HG03521 (cell line): ENCODE data around the gene TPST1.

Experiments used
- ATAC-seq: cut with Tn5 transposase; IDR thresholded peaks from one replicate; pipeline ENCODE4 v1.9.1; 2021; ENCODE audit warnings: mild to moderate bottlenecking, moderate library complexity; ENCODE audit not compliant: unreplicated experiment

TPST1 gene

DNA sequence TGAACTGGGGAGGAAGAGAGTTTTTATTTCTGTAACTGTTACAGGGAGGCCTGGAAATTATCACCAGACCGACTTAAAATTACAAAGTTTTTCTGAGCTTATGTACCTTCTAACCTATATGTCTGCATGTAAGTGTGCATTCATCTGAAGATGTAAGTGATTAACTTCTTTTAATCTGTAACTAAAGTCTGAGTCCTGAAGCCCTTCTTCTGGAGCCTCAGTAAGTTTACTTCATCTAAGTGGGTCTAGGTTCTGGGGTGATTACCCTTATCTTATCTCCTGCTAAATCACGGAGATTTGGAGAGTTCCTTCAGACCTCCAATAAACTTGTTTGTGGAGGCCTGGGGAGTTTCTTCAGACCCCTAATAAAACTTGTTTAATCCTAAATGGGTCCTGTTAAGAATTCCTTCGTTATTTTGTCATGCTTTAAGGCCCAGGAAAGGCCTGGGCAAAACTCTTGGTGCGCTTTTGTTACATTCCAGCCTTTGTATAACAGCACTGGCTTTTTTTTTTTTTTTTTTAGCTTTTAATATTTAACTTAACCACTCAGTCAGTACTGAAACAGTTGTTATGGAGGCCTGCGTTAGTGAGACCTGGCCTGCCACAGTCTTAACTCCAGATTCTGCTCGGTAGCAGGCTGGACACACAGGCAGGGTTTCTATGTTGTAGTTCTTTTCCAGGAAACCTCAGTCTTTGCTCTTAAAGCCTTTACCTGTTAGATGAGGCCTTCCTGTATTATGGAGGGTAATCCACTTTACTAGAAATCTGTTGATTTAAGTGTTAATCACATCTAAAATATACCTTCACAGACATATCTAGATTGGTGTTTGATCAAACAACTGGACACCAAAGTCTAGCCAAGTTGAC lies 33.0 kb downstream of the TPST1 start:
- ATAC-seq = no peak

DNA sequence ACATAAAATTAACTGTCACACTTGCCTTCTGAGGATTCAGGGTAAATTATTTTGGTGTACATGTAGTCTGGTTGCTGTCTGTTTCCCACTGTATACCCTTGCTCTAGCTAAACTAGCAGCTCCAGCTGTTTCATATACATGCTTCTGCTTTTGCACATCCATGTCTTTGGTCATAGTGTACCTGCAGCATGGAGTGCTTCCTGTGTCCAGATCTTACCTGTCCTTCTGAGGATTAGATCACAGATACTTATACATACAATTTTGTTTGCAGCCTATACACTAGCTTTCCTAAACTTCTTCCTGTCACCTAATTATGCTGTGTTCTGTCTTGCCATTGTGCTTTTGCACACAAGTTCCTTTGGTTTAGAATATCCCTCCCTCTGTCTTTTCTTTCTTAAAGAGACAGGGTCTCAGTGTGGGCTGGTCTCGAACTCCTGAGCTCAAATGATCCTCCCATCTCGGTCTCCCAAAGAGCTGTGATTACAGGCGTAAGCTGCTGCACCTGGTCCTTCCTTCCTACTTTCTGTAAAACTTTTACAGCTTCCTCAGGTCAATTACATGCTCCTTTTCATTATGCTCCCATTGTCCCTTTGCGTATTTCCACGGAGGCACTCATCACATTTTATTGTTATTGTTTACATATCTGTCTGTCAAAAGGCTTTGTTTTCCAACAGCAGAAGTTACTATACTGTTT lies 33.8 kb downstream of the TPST1 start:
- no peak for ATAC-seq

DNA sequence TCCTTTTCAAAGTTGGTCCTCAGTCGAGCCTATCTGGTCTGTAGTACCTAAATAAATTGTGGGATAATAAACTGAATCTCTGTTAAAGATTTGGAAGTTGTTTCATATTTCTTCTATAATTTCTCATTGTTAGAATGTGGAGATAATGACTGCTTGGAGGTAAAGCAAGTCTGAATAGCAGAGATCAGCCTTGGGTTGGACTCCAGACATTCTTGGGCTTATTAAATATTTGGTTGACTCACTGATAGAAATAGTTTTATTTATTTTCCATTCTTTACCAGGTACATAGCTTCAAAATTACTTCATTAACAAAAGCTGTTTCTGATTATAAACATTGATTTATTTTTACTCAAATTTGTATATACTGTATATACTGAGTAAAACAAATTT lies 34.3 kb downstream of the TPST1 start:
- no peak for ATAC-seq

- ATAC-seq = no peak
These were observed 39.9 kb downstream of the TPST1 start for GRCh38 chr7:66245008-66245407.

DNA sequence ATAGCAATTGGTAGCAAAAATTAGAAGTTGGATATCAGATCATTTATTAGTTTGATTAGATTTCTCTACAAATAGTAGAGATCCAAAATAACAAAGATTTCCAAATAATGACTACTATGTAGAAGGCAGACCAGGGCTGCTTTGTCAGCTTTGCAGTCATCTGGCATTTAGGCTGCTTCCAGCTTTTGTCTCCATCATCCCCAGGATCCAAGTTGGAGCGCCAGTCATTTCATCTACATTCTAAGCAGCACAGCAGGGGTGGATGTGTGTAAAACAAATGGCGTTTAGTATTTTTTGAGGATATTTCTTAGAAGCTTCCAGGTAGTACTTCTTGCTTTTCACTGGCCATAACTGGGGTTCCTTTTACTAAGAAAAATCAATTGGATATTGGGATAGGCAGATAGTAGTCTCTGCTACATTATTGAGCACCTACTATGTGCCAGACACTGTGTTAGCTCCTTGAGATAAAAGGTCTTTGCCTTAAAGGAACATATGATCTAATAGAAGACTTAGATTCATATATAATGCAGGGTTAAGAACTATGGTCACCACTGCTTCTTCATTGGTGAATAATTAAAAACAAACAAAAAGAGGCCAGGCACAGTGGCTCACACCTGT lies 41.5 kb downstream of the TPST1 start:
- no peak for ATAC-seq

DNA sequence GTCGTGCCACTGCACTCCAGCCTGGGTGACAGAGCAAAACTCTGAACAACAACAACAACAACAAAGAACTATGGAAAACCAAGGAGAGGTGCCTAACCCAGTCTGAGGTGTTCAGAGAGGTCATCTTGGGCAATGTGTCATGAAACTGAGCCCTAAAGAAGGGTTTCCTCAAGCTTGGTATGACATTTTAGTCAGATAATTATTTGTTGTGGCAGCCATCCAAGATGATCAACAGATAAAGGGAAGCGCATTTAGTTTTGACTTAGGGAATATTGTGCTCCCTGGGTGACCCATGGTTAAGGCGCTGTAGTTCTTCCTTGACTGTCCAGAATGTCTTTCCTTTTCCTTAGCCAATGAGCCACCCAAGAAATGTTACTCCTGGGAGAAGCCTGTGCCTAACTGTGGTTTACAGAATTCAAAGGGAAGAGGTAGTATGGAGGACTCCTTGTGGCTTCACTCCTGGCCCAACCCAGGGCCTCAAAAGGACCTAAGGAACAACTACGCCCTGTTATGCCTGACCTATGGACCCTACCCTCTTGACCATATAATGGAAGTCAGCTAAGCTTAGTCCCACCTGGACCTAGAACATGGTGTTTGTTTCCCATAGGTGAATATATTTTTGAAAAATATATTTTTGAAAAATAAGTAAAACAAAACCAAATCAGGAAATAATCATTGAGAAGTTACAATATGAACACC lies 42.4 kb downstream of the TPST1 start:
- ATAC-seq = no peak

DNA sequence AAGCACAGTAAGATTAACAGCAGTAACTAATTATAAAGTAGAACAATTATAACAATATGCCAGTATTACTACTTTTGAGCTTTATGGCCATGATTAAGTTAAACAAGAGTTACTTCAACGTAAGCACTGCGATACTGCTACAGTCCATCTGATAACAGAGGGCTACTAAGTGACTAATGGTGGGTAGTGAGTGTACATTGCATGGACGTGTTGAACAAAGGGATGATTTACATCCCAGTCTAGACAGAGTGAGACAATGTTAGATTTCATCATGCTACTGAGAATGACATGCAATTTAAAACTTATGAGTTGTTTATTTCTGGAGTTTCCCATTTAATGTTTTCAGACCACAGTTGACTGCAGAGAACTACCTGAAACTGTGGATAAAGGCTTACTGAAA lies 45.6 kb downstream of the TPST1 start:
- ATAC-seq = no peak

GRCh38 chr7:66255534-66256100 lies 50.5 kb downstream of the TPST1 start:
- ATAC-seq = no peak

DNA sequence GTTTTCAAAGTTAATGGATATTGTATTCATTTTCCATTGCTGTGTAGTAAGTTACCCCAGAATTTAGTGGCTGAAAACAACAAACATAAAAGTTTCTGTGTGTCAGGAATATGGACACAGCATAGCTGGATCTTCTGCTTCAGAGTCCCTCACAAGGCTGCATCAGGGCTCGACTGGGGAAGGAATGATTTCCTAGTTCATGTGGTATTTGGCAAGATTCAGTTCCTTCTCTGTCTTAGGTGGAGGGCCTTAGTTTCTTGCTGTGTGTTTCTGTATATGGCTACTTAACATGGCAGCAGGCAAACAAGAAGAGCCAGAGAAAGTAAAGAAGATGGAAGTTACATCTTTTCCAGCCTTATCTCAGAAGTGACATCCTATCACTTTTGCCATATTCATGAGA lies 51.1 kb downstream of the TPST1 start:
- ATAC-seq = no peak

DNA sequence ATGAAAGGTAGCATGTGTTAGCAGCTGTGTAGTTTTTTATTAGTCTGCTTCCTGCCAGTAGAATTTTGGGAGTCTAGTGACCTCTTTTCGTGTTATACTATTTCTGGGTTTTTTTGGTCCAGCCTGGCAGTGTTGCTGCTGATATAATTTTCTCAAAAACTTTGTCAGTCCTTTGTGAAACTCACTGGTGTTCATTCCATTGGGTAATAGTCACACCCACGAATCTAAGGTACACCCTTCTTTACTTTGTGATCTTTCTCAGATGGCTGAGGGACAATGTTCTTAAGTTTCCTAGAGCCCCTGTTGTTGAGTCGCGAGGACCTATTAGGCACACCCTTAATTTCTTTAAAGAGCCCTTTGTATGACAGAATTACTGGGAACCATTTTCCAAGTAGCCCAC lies 52.3 kb downstream of the TPST1 start:
- no peak for ATAC-seq

- no peak for ATAC-seq
These were observed 53.3 kb downstream of the TPST1 start for GRCh38 chr7:66258409-66258808.

GRCh38 chr7:66261941-66262340 lies 56.8 kb downstream of the TPST1 start:
- ATAC-seq = no peak

DNA sequence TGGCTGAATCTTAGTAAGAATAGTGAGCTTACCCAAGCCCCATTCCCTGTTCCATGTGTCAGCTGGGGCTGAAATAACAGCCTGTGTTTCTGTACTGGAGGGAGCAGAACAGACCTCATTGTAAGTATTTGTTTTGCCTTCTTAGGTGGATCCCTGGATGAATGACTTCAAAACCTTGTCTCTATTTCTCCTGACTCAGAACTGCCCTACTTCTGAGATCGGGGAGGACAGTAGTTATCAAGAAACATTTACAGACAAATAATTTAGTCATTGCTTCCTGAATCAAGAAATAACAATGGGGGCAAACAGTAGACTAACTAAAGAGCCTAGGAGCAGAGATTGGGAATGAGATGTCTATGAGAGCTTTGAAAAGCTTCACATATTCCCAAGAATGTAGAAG lies 58.8 kb downstream of the TPST1 start:
- ATAC-seq = no peak

DNA sequence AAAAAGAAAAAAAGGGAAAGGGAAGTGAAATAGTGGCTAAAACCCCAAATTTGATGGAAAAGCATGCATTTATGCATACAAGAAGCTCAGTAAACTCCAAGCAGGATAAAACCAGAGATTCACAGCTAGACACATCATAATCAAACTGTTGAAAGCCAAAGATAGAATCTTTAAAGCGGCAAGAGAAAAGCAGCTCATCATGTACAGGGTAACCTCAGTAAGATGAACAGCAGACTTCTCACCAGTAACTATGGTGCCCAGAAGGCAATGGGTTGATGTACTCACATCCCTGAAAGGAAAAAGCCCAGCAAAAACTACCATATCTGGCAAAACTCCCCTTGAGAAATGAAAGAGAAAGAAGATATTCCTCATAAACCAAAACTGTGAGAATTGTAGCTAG lies 60.4 kb downstream of the TPST1 start:
- ATAC-seq = no peak

DNA sequence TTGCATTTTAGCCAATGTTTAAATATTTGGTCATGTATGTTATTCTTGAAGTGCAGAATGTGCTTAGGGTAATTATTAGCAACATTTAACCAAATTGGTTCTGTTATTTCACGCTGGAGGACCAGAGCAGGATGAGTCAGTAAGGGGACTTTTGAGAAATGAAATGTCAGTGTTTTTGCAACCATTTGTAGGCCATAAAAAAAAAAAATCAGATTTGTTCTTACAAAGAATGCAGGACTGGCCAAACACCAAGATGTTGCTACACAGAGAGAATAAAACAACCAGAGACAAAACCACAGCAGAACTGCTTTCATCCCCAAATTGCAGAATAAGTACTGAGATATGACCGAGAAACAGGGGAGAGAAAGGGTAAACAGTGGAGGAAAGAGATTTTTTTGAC lies 62.1 kb downstream of the TPST1 start:
- no peak for ATAC-seq

DNA sequence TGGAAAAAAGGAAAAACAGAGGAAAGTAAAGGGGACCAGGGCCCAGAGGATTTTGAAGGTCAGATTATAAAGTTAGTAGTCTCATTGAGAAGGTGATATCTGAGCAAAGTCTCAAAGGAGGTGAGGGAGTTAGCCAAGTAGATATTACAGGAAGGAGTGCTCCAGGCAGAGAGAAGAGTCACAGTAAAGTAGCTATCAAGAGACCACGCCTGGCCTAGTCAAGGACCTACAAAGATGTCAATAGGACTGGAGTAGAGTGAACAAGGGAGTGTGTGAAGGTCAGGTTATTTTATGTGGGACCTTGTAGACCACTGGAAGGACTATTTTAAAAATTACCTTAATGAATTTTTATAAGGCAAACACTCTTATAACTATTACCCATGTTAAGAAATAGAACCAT lies 64.8 kb downstream of the TPST1 start:
- no peak for ATAC-seq

- ATAC-seq = no peak
These were observed 67.2 kb downstream of the TPST1 start for GRCh38 chr7:66272321-66272720.

DNA sequence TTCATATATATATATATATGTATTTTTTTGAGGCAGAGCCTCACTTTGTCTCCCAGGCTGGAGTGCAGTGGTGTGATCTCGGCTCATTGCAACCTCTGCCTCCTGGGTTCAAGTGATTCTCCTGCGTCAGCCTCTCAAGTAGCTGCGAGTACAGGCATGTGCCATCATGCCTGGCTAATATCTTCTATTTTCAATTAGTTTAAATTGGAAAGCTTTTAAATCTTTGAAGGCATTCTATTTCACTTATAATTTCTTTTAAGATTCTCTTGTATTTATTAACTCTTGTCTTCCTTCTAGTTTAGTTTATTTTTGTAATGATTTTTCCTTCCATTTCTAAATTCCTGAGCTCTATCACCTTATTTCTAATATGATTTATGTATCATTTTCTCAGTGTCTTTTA lies 71.2 kb downstream of the TPST1 start:
- no peak for ATAC-seq

DNA sequence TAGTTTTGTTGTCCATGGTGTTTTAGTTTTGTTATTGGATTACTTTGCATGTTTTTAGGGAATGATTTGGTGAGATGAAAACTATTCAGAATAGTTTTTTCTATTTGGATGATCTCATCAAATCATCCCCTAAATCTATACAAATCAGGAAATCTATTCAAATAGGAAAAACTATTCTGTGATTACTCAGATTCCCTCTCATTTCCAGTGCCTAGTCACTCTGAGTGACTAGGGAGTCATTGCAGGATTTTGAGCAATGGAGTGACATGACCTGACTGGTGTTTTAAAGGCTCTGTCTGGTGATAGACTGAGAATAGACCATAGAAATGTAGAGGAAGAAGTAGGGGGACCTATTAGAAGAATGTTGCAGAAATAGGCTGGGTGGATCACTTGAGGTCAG lies 72.4 kb downstream of the TPST1 start:
- ATAC-seq = no peak

- ATAC-seq = no peak
These were observed 74.8 kb downstream of the TPST1 start for GRCh38 chr7:66279912-66280311.
